Activated CD4-positive, alpha-beta T cell treated with anti-CD3 and anti-CD28 coated beads, Interleukin-2, amount 50 U/mL, for 24 hours (primary cell): Measurements from ENCODE around the gene ZFP64.
"Not testable (repeated sequence)": the region's sequence is repeated elsewhere in the genome, so short reads cannot be mapped to it uniquely, and the experiment has no call there.

Experiments used
- DNase-seq, 2 donors: peaks; one replicate each; pipeline ENCODE4 v3.0.0-alpha.2; 2020; ENCODE audit warnings: low read depth in 1 of 2, low spot score in 1 of 2

ZFP64 gene

DNA sequence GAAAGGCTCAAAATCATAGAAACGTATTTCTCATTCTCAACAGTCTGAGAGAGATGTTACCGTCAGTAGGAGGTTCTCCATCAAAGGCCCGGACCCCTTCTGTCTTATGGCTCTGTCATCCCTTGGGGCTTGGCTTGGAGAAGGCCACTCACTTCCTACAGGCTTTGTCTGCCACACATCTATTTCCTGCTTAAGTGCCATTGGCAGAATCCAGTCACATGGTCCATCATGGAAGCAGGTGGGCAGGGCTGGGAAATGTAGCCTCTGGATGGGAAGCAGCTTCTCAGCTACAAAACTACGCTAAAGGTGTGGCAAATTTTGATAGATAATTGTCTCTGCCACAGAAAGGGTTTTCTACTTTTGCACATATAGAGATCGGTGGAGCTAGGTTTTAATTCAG lies 12.6 kb upstream of the ZFP64 start:
- DNase-seq, result no peak

DNA sequence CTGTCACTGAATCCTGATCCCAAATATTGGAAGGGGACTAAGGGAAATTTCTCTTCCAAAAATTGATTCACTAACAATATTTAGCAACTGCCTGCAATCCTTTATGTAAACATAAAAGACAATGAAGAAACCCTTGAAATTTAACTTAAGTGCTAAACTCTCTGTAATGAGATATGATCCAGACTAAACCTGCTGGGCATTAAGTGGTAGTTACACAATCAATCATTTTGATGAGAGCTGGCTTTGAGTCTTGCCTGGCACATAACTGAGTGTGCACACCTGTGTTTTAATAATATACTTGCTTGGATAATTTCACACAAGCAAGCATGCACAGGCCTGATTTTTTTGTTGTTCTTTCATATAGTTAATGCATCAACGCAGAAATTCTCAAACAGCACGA lies 9.8 kb upstream of the ZFP64 start:
- no peak for DNase-seq

DNA sequence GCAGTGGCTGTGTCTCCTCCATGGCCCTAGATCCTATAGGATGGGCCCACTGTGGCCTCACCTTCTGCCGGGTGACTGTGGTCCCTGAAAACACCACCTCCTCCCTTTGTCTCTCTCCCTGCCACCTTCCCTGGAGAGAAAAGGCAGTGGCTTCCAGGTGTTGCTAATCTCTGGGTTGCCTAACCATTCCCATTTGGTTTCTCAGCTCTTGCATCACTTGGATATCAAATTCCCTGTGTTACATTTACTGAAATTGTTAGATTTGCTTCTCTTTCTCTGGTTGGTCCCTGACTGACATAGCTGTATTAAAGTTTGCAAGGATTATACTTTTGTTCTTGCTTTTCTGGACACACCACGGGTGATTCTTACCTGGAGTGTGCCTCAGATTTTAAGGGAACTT lies 9.3 kb upstream of the ZFP64 start:
- no peak for DNase-seq

DNA sequence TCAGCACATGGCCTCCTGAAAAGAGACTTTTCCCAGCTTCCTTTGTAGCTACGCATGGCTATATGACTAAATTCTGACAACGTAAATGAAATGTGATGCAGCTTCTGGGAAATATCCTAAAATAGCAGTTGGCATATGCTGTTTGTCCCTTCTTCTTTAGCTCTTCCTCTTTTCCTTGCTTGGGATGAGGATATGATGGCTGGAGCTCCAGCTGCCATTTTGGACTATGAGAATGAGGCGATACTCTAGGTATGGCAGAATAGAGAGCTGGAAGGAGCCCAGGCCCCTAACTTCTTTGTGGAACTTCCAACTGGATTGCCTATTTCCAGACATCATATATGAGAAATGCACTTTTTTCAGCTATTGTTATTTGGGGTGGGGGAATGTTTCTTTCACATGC lies 5.3 kb upstream of the ZFP64 start:
- no peak for DNase-seq

DNA sequence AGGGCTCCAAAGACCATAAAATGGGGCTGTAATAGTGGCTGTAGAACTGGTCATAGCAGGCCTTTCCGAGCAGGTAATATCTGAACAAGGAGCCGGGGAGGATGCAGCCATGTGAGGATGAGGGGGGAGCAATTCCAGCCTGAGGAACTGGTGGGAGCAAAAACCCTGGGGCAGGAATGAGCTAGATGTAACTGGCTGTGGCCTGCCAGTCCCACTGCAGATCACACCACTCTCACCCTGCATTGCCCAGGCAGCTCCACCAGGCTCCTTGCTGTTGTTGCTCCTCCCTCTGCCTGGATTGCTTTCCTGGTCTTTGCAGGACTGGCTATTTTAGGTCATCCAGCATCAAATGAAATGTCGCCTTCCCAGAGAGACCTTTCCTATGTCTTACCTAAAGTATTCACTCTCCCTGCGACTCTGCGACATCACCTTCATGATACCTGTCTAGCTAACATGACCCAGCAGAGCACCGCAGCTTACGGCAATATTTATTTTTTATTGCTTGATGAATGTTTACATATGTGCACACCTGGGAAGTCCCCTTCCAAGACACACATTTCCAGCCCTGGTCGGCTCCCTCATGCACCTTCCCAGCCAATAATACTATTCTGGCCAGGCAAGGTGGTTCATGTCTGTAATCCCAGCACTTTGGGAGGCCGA lies 2.4 kb upstream of the ZFP64 start:
- no peak for DNase-seq

DNA sequence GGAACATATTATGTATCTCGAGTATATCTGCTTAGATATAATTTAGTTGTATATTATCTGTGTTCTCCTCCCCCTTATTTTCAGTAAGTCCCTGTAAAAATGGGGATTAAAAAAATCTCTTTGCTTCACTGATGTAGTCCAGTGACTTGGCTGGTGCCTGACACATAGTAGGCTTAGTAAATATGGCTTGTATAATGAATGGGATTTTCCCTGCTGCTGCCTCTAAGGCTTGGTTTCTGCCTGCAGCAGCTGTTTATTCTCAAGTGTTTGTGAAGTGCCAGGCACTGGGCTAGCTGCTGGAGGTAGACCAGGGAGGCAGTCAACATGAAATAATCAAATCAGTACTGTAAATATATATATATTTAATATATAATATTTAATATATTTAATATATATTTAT lies 1.6 kb upstream of the ZFP64 start:
- no peak for DNase-seq

DNA sequence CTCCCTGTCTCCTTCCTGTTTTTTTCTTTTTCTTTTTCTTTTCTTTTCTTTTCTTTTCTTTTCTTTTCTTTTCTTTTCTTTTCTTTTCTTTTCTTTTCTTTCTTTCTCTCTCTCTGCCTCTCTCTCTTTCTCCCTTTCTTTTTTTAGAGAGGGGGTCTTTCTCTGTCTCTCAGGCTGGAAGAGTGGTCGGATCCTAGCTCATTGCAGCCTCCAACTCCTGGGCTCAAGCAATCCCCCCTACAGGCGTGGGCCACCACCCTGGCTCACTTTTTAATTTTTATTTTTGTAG lies 1.1 kb upstream of the ZFP64 start:
- not testable (repeated sequence) for DNase-seq

DNA sequence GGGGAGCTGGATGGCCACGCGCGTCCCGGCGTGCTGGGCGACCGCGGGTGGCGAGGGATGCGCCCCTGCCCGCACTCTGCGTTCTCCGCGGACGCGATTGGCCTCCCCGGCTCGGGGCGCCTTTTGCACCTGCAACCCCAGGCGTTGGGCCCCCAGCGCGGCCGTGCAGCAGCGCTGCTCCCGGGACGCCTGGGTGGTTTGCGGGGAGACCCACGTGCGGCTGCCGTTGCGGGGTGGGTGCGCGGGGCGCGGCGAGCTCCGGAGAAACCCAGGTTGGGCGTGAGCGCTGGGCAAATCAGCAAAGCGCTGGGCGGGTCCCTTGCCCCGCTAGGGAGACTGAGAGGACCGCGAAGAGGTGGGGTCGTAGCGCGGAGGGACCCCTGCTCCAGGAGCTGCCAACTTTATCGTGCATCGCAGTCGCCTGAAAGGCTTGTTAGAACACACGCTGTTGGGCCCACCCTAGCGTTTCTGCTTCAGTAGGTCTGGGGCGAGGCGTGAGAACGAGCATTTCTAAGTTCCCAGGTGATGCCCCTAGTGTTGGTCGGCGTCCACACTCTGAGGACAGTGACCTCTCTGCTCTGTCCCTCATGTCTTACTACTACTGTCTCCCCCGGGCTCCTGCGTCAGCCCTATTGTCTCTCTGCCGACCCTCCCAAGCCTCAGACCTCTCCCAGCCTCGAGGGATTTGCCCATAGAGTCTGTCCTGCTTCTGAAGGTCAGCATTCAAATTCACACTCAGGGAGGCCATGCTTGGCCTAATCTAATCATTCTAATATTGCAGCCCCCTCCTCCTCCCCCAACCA lies 538 bp upstream of the ZFP64 start:
- DNase-seq, result peak; percentile 31 to 43

DNA sequence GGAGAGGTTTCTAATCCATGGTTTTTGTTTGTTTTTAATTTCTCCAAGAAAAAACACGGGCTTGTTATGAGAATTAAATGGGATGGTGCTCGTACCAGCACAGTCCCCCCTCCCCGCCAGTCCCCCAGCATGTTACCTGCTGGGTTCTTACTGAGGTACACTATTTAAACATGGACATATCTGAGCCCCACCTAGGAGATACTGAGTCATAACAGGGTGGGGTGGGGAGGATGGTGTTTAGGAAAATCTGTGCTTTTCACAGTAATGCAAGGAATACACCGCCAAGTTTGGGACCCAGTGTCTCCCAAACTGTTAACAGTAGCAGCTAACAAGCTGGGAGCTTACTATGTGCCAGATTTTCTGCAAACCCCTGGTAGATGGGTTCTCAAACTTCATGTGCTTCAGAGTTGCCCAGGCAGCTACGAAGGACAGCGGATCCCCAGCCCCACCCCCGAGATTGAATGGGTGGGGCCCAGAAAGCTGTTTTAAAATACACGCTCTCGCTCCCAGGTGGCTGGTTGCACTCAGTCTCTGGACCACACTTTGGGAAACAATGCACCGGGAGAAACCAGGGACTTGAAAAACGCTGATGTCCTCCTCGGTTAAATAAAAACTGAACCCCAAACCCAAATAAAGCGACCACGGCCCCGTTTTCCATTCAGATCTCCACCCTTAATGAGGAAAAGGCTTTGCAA lies 995 bp downstream of the ZFP64 start:
- peak in 1 of 2 donors; percentile 2 for DNase-seq

DNA sequence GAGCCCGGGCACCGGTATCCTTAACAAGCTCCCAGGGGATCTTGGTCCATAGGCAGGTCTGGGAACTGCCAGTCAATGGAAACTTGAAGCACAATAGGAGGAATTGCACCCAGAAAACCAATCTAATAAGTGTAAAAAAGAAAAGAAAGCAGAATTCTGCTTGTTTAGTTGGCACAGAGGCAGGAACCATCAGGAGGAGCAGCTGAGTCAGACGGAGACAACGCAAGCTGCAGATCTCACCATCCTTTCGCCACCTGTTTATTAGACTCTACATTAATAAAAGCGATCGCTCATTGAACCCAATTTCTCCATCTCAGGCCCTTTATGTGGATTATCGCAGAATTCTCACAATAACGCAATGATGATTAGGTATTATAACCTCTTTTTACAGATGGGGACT lies 9.8 kb downstream of the ZFP64 start:
- no peak for DNase-seq

DNA sequence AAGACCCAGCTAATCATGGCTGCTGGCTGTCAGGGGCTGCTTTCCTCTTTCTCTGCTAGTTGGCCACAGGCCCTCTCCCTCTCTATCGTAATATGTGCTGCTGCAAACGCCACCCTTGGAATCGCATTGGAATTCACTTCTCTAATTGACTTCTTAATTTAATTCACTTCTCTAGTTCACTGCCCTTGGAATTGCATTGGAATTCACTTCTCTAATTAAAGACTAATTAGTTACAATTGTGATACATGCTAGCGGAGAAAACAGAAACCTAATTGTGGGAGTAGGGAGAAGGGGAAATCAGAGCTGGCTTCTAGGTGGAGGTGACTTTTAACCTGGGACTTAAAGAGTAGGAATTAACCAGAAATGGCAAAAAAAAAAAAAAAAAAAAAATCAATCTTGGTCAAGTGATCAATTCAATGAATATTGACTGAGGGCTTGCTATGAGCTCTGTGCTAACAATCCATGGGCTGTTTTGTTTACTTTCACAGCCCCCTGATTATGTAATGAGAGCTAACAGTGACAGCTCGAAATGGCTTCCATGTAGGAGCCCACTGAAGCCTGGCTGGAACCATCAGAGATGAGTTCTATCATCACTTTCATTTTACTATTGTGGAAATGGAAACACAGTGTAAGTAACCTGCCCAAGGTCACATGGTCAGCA lies 11.3 kb downstream of the ZFP64 start:
- no peak for DNase-seq

DNA sequence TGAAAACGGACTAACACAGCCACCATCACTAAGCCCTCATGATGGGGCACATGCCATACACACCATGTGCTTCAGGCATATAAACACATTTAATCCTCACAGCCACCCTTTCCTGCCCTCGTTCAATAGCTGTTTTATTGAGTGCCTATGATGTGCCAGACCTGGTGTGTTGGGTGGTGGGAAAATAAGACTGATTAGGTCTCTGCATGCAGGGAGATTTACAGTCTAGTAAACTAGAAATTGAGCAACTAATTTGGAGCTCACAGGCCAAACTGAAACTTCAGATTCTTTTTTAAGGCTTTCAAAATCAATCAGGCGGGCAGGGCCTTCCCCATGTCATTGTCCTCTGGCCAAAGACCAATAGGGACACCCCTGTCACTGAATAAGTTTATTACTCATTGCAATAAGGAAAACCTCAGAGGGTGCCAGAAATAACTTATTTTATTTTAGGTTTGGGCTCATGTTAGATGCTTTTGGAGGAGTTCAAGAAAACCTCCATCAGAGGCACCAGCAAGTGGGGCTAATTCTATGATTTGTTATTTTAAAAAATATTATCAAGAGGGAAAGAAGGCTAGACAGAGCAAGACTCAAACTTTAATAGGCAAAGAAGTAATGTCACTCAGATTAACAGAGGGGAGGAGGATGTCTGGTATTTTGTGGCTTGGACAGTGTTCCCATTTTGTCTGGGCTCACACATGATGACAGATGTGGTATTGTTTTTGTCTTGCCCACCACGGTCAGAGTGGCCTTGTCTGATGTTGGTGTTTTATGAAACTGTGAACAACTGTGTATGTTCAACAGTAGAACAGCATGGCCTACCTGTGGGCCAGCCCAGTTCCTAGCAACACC lies 12.0 kb downstream of the ZFP64 start:
- DNase-seq, result no peak

DNA sequence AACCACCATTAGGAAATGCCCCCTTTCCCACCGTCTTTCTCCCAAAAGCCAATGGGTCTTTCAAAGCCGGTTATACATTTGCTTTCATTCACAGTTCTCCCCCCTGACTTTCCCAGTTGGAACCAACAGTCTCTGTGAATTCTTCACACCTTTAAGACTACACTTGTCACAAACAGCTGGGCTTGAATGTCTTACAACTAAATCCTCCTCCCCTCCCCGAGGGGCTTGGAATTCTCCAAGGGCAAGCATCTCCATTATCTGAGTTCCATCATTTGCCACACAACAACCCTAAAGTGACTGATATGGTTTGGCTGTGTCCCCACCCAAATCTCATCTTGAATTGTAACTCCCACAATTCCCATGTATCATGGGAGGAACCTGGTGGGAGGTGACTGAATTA lies 12.9 kb downstream of the ZFP64 start:
- no peak for DNase-seq

DNA sequence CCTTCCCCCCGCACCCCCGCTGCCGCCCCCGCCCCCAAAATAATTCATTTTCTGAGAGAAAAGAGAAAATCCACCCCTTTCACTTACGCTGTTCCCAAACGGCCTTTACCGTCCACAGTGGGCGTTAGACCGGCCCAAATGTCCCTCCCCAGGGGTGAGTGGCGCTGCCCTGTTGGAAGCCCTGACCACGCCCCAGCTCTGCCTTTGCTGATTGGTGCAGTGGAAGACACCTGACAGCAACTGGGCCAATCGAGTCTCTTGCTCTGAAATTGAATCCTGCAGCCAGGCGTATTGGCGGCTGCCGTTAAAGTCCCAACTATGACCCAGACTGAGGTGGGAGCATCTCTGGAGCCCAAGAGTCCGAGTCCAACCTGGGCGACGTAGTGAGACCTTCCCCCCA lies 15.7 kb downstream of the ZFP64 start:
- DNase-seq, result no peak

DNA sequence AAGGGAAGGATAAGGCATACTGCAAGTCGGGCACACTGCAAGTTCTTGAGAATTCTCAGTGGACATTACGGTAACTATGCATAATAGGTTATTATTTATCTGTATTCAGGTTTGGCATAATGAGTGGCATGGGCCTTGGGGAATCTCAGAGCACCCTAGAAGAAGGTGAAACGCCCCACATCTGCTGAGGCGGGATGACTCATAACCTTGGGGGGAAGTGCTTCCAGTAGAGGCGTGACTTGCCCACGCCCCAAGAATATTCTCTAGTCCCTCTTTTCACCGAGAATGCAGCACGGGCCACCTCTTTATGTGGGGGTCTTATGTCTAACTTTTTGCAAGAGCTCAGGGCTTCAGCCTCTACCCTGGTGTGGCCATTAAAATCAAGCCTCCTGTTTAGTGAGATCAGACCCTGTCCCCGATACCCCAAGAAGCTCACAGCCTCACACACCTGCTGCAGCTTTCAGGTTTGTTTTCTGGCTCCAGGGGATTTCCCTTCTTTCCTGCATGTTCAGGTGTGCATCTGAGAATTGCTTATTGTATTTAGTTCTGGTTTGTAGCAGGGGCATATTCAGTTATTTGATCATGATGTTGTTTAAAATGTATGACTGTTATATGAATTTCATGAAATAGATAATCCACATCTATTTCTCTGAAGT lies 19.1 kb downstream of the ZFP64 start:
- DNase-seq, result no peak

DNA sequence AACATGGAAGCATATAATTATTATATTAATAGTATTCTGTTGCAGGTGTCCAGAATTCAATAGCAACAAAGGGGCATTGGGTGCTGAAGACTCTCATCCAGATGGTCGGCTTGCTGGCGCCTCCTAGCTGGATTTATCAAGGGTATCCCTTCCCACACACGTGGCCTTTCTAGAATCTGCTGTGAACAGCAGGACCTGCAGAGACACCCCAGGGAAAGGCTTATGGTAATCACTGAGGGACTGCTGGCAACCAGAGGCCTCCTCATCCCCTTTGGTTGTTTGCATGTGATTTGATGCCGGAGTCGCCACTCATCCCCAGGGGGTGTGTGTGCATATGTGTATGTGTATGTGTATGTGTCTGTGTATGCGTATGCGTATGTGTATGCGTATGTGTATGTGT lies 20.6 kb downstream of the ZFP64 start:
- no peak for DNase-seq

DNA sequence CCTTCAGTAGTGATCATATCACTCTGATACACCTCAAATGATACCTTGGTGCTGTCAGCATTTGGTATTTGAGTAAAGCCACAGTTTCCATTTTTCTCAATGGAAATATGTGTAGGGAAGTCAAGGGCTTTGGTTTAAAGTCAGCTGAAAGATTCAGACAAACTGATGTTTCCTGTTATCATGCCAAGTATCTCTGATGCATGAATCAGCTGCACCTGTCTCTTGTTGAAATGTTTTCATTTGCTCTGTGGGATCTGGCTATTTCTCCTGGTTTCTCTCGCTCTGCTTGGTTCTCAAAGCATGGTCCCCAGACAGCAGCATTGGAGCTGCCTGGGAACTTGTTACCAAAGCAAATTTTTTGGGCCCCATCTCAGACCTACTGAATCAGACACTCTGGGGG lies 23.5 kb downstream of the ZFP64 start:
- DNase-seq, result no peak

DNA sequence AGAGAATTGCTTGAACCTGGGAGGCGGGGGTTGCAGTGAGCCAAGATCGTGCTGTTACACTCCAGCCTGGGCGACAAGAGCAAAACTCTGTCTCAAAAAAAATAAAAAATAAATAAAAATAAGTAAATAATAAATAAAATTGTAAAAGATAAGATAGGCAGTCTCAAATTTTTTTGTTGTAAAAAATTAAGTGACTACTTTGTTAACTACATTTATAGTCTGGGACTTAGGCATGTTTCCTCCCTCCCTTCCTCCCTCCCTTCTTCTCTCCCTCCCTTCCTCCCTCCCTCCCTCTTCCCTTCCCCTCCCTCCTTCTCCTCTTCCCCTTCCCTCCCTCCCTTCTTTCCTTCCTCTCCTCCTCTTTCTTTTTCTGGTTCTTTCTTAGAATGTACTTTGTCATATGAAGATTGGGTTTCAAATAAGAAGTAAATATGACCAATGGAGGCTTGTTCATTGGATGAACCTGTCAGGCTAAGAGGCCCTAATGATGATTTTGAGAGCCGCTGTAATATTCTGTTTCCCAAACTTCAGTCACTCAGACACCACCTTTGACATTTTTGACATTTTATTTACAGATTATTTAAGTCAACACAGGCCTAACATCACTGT lies 24.2 kb downstream of the ZFP64 start:
- DNase-seq, result no peak

DNA sequence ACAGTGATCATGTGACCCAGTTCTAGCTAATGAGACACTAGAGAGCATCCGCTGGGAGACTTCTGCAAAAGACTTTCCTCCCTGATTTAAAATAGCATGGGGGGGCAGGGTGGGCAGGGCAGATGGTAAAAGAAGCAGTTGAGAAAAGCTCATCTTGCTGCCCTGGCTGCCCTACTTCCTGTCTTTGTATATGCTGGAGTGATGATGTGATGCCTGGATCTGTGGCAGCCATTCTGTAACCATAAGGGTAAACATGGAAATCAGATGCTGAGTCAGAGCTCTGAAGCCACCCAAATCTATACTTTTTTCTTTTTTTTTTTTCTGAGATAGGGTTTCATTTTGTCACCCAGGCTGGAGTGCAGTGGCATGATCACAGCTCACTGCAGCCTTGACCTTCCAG lies 25.4 kb downstream of the ZFP64 start:
- no peak for DNase-seq

DNA sequence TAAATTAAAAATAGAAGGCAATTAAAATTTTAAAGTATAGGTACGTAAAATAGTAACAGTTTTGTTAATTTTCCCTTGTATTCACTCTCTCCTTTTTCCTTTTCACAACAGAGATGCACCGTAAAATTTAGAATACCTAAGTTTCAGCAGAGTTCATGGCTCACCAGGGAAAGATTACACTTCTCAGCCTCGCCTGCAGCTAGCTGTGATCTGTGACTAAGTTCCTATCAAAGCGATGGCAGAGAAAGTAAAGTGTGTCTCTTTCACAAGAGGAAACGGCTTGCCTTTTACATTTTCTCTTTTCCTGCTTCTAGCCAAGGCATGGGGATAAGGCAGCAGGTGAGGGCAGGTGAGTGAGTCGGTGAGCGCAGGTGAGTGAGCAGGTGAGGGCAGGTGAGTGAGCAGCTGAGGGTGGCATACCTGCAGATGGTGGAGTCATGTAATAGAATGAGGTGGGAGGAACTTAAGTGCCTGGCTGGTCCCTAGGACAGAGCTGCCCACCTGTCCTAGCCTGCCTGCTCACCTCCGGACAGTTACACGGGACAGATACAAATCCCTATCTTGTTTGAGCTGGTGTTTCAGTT lies 30.9 kb downstream of the ZFP64 start:
- DNase-seq, result no peak
